RPMI8226 (cell line): ENCODE measurements around the gene PLD1.

ENCODE experiments used
- DNase-seq: peaks from one replicate; pipeline ENCODE4 v3.0.0-alpha.2; 2015

The PLD1 gene

GRCh38 chr3:171838218-171838720 is 28.0 kb upstream of the PLD1 start:
- DNase-seq: no peak

- DNase-seq: no peak
Measured at GRCh38 chr3:171837698-171838097, 27.4 kb upstream of the PLD1 start.

GRCh38 chr3:171836855-171837254 is 26.6 kb upstream of the PLD1 start:
- no peak for DNase-seq

GRCh38 chr3:171835613-171836012 is 25.3 kb upstream of the PLD1 start:
- no peak for DNase-seq

GRCh38 chr3:171835116-171835515 is 24.8 kb upstream of the PLD1 start:
- DNase-seq: no peak

GRCh38 chr3:171834461-171834801 is 24.1 kb upstream of the PLD1 start:
- DNase-seq: no peak

GRCh38 chr3:171833789-171834460 is 23.6 kb upstream of the PLD1 start:
- DNase-seq: peak; percentile 23

- no peak for DNase-seq
Measured at GRCh38 chr3:171832989-171833388, 22.7 kb upstream of the PLD1 start.

GRCh38 chr3:171831936-171832335 is 21.7 kb upstream of the PLD1 start:
- DNase-seq: no peak

GRCh38 chr3:171830518-171830875 is 20.2 kb upstream of the PLD1 start:
- DNase-seq: no peak

- DNase-seq: peak; percentile 39
Measured at GRCh38 chr3:171829841-171830517, 19.7 kb upstream of the PLD1 start.

- DNase-seq: no peak
Measured at GRCh38 chr3:171828902-171829770, 18.9 kb upstream of the PLD1 start.

GRCh38 chr3:171827836-171828458 is 17.7 kb upstream of the PLD1 start:
- DNase-seq: no peak

- no peak for DNase-seq
Measured at GRCh38 chr3:171827385-171827784, 17.1 kb upstream of the PLD1 start.

GRCh38 chr3:171825222-171825828 is 15.0 kb upstream of the PLD1 start:
- DNase-seq: no peak

GRCh38 chr3:171824824-171825221 is 14.5 kb upstream of the PLD1 start:
- DNase-seq: no peak

- peak; percentile 28 for DNase-seq
Measured at GRCh38 chr3:171824116-171824515, 13.8 kb upstream of the PLD1 start.

GRCh38 chr3:171822431-171823106 is 12.3 kb upstream of the PLD1 start:
- DNase-seq: no peak

GRCh38 chr3:171821778-171822358 is 11.6 kb upstream of the PLD1 start:
- no peak for DNase-seq

GRCh38 chr3:171821044-171821443 is 10.8 kb upstream of the PLD1 start:
- DNase-seq: no peak

GRCh38 chr3:171817074-171817800 is 7.0 kb upstream of the PLD1 start:
- DNase-seq: no peak
